ENCODE measurements around the gene DCDC1.

DCDC1 gene, protein sequence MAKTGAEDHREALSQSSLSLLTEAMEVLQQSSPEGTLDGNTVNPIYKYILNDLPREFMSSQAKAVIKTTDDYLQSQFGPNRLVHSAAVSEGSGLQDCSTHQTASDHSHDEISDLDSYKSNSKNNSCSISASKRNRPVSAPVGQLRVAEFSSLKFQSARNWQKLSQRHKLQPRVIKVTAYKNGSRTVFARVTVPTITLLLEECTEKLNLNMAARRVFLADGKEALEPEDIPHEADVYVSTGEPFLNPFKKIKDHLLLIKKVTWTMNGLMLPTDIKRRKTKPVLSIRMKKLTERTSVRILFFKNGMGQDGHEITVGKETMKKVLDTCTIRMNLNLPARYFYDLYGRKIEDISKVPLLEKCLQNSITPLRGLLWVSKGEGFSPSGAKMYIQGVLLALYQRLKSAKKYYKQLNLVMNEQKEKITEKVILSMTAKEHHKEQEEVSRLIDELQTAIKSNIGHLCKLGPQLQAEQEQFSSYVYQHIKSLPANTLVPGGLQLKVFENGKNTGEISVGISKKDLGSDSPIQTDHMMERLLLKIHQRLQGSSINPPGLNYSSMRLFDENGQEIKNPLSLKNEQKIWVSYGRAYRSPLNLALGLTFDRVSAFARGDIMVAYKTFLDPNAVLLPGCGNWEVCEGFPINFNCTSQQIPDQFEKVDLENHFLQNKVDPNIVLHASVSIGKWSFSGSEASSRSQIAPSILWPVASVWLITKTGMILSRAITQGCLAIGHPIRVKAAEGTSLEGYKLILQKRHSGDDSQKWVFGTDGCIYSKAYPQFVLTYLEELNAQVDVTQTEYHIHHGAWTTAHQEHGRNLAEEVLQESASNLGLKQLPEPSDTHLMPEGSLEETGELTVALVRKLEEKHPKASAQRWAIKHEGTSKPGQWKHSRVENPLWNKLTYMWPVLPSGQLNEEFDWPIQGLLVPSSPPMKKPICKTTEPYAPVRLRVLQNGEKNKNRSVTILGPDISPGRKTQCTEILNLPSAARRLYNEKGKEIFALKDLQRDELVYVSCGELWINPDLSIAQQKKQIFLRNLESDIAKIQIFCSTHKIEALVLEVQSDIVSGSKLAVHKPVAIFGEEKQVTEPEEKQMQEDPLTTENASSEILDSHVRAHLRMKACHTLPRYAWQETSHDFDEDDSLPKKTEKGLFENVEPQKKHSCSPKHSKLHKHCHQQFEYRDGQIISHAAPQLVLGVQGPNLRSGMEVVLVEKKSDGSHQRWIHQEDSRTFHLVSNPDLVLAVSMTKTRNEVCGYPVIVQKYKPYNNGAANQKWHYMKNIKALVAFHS (N-terminal part only)

DNA sequence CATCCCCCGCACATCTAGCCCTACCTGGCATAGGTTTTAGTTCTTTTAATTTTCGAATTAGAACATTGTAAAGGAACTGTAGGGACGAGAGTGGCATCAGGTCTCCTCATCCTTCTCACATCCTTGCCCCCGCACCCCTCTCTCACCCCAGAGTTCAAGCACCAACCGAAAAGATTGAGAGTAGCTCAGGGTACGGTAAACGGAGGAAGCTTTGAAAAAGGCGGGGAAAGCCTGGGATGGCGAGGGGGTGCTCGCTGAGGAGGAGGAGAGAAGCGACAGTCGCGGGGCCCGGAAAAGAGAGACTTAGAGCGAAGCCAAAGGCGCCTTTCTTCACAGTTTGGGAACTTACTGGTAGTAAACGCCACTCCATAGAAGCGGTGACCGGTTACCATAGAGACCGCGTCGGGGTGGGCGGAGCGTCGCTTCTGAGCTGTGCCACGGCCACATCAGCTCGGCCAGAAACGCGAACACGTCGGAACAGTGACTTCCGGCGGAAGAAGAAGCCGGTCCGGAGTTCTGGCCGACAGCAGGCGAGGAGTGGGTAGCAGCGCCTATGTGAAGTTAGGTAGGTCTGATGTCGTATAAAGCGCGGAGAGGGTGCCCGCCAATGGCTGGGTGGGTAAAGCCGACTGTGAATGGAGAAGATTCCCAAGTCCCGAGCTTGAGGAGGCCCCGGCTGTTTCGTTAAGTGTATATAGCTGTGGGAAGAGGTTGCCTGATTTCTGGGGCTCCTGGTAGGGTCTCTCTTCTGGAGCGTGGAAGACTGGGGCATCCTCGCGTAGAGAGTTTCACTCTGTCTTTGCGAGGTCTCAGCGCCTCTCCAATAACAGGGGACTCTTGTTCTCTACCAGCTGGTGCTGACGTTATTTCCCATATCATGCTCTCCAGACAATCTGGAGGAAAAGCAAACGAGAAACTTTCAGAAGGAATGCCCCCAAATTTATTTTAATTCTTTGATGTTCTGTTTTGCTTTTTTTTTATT, at the start of gene DCDC1, which contains the start of gene DNAJC24:
DCDC1 (minus strand) TSS at position 392 of the 982 bp plus-strand sequence. CDS start 41,459 bp downstream, outside the sequence.
DNAJC24 (plus strand) TSS at position 513 of the 982 bp plus-strand sequence. CDS start 889 bp downstream, outside the sequence.
- FAIRE-seq, result peak; percentile 94
- peak; percentile 76 for DNase-seq (ENCODE audit: extremely low spot score, insufficient read length, low read depth)

DNA sequence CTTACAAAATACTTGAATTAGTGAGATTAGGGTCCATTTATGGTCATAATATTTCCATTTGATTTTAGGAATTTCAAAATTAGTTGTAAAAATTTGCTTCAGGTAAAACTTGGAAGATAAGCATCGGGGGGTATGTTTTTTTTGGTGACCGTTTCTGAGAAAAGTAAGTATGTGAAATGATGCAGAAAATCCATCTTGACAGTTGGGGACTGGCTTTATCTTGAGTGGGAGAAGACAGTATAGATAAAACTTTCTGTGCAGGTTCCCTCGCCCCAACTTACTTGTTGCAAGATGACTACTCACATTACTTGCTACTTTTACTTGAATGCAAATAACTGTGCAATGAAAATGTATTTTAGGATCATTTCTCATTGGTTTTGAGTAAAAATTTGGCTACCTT, 49.6 kb upstream of the DCDC1 start:
- no peak for DNase-seq (ENCODE audit: extremely low spot score, insufficient read length, low read depth)
- no peak for FAIRE-seq

DNA sequence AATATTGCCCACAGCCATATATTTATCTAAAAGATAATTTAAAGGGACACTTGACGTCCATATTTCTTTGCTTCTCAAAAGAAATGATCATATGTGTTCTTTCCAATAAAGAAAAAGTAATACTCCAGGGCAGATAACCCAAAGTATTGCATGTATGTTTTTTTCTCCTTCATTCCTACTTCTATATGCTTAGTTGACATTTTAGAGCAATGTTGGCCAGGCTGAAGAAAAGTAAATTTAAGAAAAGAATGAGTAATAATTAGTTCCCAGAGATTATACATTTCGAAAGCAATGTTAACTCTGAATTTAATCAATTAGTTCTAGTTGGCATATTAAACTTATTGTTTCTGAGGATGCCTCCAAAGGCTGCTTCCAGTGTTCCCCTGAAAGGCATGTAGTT, 48.3 kb upstream of the DCDC1 start:
- no peak for DNase-seq (ENCODE audit: extremely low spot score, insufficient read length, low read depth)
- FAIRE-seq, result no peak

DNA sequence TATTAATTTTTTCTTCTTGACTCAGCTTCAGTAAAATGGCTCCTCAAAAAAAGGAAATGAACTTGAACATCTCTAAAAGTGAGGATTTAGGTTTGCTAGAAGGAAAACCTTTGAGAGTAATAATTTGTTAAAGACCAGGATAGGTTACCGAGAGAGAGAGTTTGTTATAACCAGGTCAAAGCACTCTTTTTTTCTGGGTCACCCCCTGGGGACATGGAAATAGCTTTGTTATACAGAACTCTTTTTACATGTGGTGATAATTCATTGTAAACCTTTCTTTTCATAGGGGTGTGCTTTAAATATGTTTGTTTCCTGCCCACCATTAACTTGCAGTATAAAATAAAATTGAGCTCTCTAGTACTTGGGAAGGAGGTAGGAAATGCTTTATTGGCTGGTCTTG, 47.8 kb upstream of the DCDC1 start:
- no peak for DNase-seq (ENCODE audit: extremely low spot score, insufficient read length, low read depth)
- no peak for FAIRE-seq

DNA sequence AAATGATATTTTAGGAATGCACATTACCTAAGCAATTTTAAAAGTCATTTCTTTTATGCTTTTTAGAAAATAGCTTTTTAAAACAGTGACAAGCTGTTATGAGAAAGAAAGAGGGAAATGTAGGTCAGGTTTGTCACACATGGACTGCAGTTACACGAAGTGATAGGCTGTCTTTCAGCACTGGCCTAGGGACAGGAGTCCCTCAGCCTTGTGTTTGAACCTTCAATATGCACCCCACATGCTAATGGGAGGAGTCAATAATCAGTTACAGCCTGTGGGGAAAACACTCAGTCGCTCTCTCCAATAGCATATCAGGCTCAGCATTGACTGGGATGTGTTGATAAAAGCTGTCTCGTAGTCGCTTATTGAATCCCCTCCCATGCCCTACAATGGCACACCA, 45.9 kb upstream of the DCDC1 start:
- DNase-seq (ENCODE audit: extremely low spot score, insufficient read length, low read depth), result no peak
- no peak for FAIRE-seq

DNA sequence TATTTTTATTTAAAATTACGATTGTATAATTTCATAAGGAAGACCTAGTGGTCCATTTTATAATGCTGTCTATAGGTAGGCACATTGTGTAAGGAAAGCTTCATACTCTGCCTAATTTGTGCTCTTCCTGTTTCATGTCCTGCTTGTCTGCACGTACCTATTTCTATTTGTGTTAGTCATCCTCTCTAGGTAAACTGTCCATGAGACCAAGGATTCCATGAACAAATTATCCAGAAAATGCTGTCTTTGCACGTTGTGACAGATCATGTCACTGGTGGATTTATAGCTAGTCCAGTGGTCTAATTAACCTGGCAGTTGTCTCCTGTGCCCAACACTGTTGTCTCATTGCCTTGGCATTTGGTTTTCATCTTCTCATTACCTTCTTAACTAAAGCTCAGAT, 44.8 kb upstream of the DCDC1 start:
- DNase-seq (ENCODE audit: extremely low spot score, insufficient read length, low read depth) (no peak), FAIRE-seq (no peak)

DNA sequence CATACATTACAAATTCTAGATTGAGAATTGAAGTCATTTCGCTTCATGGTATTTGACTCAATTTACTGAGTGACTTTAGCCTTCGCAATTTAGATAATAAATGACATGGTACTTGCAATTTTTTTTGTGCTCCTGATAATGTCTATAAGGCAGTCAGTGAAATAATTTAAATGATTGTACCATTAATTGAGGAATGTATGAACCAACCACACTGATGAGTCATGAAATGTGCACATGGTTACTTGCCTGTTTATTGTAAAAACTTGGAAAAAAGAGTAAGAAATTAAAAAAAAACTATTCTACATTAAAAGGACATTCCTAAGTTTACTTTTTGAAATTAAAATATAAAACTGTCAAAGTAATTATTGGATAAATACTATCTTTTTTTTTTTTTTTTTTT, 43.4 kb upstream of the DCDC1 start:
- no peak for FAIRE-seq

DNA sequence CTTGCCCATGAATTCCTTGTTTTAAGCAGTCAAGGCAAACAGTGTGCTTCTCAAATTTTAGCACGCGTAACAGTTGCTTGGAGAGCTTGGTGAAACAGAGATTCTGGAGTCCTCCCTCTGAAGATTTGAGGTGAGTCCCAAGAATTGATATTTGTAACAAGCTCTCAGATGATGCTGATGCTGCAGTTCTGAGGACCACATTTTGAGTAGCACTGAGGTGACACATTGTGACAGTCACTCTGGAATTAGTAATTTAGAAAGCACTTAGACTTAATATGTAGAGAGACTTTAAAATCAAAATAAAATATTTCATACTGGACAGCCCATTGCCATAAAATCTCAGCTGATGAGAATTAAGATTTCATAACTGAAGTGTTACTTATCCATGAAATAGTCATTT, 38.7 kb upstream of the DCDC1 start:
- no peak for DNase-seq (ENCODE audit: extremely low spot score, insufficient read length, low read depth)
- FAIRE-seq, result no peak

More for the DNA sequence above, 43.4 kb upstream of the DCDC1 start:
- no peak for DNase-seq (ENCODE audit: extremely low spot score, insufficient read length, low read depth)

DNA sequence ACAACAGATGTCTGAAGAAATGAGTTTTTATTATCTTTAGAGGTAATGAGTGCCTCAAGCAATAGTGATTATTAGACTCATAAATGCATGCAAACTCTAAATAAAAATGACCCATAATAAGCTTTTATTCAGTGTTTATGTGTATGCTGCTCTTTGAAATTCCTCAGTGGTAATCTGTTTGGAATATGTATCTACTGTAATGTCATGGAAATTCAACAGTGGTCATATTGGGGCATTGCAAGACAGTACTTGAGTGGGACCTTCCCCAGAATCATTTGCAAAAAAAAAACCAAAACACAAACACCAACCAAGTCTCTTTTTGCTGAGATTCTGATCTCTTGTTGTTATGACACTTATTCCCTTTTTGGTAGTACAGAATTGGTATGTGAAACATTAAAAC, 35.1 kb upstream of the DCDC1 start:
- FAIRE-seq (no peak), DNase-seq (ENCODE audit: extremely low spot score, insufficient read length, low read depth) (no peak)

DNA sequence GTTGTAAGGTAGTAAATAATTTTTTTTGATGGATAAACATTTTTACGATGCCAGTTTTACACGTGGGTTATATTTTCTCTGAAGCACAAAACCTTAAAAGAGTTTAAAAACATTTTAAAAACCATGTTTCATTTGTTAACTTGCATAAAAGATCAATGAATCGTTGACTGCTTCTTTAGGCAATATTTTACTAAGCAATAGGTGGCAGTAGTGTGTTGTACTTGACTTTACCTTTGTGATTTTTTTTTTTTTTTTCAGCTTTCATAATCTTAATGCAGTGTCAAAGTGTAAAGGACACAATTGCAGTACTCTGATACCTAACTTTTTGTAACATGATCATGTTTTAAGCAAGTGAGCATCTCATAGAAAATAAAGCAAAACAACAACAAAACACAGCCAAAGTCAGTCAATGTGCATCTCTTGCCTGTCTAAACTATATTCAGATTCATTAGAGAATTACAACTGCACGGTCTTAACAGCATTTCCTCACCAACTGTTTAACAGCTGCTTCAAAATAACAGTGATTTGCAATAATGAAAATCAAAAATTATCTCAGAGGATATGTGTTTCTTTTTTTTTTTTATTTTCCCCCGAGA, 27.8 kb upstream of the DCDC1 start:
- DNase-seq (ENCODE audit: extremely low spot score, insufficient read length, low read depth) (peak; percentile 2), FAIRE-seq (peak; percentile 46)

DNA sequence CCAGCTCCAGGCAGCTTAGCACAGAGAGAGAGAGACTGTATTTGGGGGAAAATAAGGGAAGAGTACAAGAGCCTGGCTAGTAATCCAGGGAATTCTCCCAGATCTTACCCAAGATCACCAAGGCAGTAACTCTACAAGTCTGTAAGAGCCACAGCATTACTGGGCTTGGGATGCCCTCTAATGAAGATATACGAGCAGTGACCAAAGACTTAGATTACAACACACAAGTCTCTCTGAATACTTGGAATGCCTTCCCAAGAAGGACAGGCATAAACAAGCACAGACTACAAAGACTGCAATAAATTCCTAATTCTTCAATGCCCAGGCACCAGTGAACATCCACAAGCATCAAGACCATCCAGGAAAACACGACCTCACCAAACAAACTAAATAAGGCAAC, 17.8 kb upstream of the DCDC1 start:
- DNase-seq (ENCODE audit: extremely low spot score, insufficient read length, low read depth) (no peak), FAIRE-seq (no peak)

DNA sequence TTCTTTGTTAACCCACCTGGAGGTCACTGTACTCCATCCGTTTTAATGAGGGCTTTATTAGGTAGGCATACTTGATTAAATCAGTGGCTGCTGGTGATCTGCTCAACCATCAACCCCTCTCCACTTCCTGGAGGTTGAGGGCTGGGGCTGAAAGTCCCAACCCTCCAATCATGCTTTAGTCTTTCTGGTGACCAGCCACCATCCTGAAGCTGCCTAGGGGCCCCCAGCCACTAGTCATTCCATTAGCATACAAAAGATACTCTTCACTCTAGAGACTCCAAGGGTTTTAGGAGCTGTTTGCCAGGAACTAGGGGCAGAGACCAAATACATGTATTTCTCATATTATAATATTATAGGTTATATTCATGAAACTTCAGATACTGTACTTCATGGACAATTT, 13.6 kb upstream of the DCDC1 start:
- DNase-seq (ENCODE audit: extremely low spot score, insufficient read length, low read depth) (no peak), FAIRE-seq (no peak)

DNA sequence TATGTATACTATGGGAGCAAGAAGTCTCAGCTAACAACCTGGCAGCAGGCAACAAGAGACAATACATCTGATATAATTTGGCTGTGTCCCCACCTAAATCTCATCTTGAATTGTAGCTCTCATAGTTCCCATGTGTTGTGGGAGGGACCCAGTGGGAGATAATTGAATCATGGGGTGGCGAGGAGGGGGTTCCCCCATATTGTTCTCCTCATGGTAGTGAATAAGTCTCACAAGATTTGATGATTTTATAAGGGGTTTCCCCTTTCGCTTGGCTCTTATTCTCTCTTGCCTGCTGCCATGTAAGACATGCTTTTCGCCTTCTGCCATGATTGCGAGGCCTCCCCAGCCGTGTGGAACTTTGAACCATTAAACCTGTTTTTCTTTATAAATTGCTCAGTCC, 6.3 kb upstream of the DCDC1 start:
- FAIRE-seq, result no peak
- no peak for DNase-seq (ENCODE audit: extremely low spot score, insufficient read length, low read depth)

DNA sequence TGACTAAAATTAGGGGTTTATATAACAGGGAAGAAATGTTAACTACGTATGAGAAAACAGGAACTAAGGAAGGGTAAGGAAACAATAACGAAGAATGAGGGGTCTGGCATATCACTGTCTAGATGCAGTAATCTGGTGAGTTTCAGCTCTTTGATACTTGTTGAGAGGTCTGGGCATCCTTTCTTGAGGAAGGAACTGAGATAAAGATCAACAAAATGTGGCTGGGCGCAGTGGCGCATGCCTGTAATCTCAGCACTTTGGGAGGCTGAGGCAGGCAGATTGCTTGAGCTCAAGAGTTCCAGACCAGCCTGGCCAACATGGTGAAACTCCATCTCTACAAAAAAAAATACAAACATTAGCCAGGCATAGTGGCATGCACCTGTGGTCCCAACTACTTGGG, 2.7 kb downstream of the DCDC1 start:
- FAIRE-seq (no peak), DNase-seq (ENCODE audit: extremely low spot score, insufficient read length, low read depth) (no peak)

DNA sequence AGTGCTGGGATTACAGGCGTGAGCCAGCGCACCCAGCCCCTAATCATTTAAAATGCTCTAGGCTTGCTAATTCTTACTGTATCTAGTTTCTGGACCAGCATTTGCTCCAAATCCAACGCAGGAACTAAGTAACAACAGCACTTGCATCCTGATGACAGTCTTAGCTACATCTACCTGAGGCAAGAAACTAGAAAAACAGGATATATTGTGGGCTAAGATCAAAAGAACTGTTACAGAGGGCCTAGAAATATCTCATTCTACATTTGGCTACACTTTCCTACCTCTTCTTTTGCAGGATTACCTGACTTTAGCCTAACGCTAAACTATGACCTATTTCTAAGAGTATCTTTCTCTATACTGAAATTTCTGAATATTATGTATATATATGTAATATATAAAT, 7.8 kb downstream of the DCDC1 start:
- FAIRE-seq (no peak), DNase-seq (ENCODE audit: extremely low spot score, insufficient read length, low read depth) (no peak)

DNA sequence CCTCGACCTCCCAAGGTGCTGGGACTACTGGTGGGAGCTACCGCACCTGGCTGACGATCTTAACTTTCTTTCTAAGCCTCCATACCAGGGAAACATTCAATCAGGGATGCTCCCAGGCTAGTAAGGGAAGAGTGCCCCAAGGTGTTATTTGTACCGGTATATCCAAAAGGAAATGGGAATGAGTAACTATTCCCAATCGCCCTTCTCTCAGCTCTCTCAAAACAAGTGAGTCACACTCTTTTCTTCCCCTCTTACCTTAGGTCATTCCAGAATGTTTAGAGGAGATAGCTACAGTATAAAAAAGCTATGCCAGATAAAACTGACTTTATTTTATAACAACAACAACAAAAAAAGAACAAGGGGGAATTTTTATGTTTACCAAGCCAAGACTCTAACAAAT, 13.7 kb downstream of the DCDC1 start:
- DNase-seq (ENCODE audit: extremely low spot score, insufficient read length, low read depth), result no peak
- no peak for FAIRE-seq

DNA sequence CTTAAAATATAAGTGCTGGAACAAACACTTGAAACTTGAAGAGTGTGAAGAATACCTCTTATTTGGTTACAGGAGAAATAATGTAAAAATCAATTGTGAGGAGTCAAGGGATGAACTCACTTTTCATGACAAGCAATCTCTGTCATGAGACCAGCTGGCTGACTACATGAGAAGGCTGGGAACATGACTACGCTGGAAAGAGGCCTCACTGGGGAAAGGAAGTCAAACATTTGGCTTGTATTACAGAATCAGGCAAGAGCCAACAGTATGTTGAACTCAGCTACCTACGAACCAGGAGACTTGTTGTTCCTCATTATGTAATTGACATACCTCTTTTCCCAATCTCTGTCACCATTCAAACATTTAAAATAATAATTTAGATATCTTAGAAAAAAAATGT, 14.4 kb downstream of the DCDC1 start:
- FAIRE-seq, result no peak

DNA sequence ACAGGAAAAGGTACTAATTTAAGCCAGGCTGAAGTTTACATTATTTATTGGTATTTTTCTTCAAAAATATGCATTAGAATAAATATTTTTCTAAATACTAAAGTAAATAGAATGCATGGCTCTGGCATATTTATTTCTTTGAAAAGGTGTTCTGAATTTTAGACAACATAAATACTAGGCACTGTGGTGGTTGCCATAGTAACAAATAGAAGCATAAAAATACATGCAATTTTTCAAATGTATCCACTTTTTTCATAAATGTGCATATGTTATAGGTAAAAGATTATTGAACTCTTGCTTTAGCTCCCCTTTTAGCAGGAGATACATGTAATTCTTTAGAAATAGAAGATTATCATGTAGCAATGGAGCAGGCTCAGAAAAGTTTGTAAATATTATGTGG, 18.4 kb downstream of the DCDC1 start:
- no peak for DNase-seq (ENCODE audit: extremely low spot score, insufficient read length, low read depth)
- no peak for FAIRE-seq

More for the DNA sequence above, 14.4 kb downstream of the DCDC1 start:
- no peak for DNase-seq (ENCODE audit: extremely low spot score, insufficient read length, low read depth)
